Thyroid gland (tissue), 4 donors: Measurements from ENCODE around the gene PDZRN3. TPM values are rescaled to one million over a fixed set of nuclear protein-coding genes. Genes with fewer than 3 reads are reported as not detected.

Experiments
- DNase-seq, 2 donors: peaks; one replicate each; pipeline ENCODE4 v3.0.0-alpha.2; 2019
- H3K27ac ChIP-seq, 3 donors: fragments of 200-600 bp; sonication (generic); 1 replicate in 2 of 3; 2 replicates in 1 of 3; pipeline ENCODE4 v1.5.1; 2016 to 2019; ENCODE audit warnings: mild to moderate bottlenecking in 1 of 3, moderate library complexity in 1 of 3
- H3K27me3 ChIP-seq: fragments of 200-600 bp; sonication (generic); one replicate; pipeline ENCODE4 v1.5.1; 2019
- H3K36me3 ChIP-seq, 2 donors: fragments of 200-600 bp; sonication (generic); one replicate each; pipeline ENCODE4 v1.5.1; 2016 to 2019
- H3K4me1 ChIP-seq, 2 donors: fragments of 200-600 bp; sonication (generic); one replicate each; pipeline ENCODE4 v1.5.1; 2017 to 2019
- H3K4me3 ChIP-seq, 3 donors: fragments of 200-600 bp; sonication (generic); replicated peaks in 1 of 3; 1 replicate in 2 of 3; 2 replicates in 1 of 3; pipeline ENCODE4 v1.5.1; 2016; ENCODE audit warnings: mild to moderate bottlenecking in 1 of 3
- H3K9me3 ChIP-seq: fragments of 200-600 bp; sonication (generic); one replicate; pipeline ENCODE4 v1.5.1; 2017
- CTCF ChIP-seq, 6 experiments: fragments of 200-600 bp in 3 of 6; fragments of 450-650 bp in 3 of 6; sonication (generic) in 3 of 6; IDR thresholded peaks; one replicate each; pipeline ENCODE4 v1.5.1; 2016 to 2019; ENCODE audit warnings: antibody characterized with exemption in 6 of 6, mild to moderate bottlenecking in 2 of 6, inconsistent platforms in 1 of 6, moderate library complexity in 1 of 6
- POLR2A ChIP-seq, 2 donors: fragments of 450-650 bp; IDR thresholded peaks; one replicate each; pipeline ENCODE4 v1.6.1; 2017; ENCODE audit warnings: antibody characterized with exemption in 2 of 2, mild to moderate bottlenecking in 2 of 2, moderate library complexity in 1 of 2
- WGBS, 2 donors: methylation state at CpG; one replicate each; pipeline ENCODE4 v1.1.5; 2017; 5-methylcytosine and 5-hydroxymethylcytosine counted together
- intact Hi-C: fragments of 100-400 bp; cut with DNase I; formaldehyde crosslinking; loops from one replicate; pipeline ENCODE4 v1.15.1; 2023
- total RNA-seq, 4 donors: library from RNA; depleted of rRNA; stranded (reverse); fragments of >200 nt; gene quantifications; one replicate each; pipeline ENCODE4 v1.2.3, GENCODE V29; 2016

PDZRN3 gene
- total RNA-seq, 4 donors from 2014 or later: 4.4 to 8.3 (median 6.0) TPM

- no peaks in the 10 kb centered on the region for H3K4me1 ChIP-seq
- no peak overlapping the region for H3K27ac ChIP-seq
- intact Hi-C loops: no loop called here
These were observed 6.3 kb downstream of the PDZRN3 start for GRCh38 chr3:73618461-73618860.

DNA sequence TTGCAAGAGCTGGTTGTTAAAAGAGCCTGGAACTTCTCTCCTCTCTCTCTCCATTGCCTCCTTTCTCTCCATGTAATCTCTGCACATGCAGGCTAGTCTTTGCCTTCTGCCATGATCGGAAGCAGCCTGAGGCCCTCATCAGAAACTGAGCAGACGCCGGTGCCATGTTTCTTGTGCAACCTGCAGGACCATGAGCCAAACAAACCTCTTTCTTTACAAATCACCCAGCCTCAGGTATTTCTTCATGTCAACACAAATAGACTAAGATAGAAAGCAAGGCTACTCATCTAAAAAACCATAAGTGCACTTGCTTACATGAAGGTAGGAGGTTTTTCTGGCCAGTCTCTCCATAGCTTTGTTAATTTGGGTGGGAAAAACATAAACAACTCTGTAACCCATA, 8.7 kb downstream of the PDZRN3 start:
- Histone ChIP-seq H3K27ac (no peak overlapping the region), H3K4me3 (no peak overlapping the region), H3K36me3 (no peaks in the 10 kb centered on the region), H3K4me1 (no peaks in the 10 kb centered on the region), H3K27me3 (no peaks in the 10 kb centered on the region), H3K9me3 (no peaks in the 10 kb centered on the region)
- intact Hi-C loops: no loop called here
- no peak for DNase-seq
- TF ChIP-seq POLR2A (IDR thresholded peaks at IDR 0.05): no peak
- no peak for TF ChIP-seq CTCF (IDR thresholded peaks at IDR 0.05)
- 94 to 96% methylated on average over 3 of the region's 3 CpGs for WGBS, 2 donors

More at GRCh38 chr3:73618461-73618860, 6.3 kb downstream of the PDZRN3 start:
- Histone ChIP-seq H3K27me3 (no peaks in the 10 kb centered on the region), H3K4me3 (no peak overlapping the region), H3K9me3 (no peaks in the 10 kb centered on the region), H3K36me3 (no peaks in the 10 kb centered on the region)
- whole genome bisulfite sequencing, 2 donors: 67 to 72% methylated on average over 2 of the region's 2 CpGs
- DNase-seq: no peak
- TF ChIP-seq POLR2A (IDR thresholded peaks at IDR 0.05) (no peak), CTCF (IDR thresholded peaks at IDR 0.05) (no peak)

DNA sequence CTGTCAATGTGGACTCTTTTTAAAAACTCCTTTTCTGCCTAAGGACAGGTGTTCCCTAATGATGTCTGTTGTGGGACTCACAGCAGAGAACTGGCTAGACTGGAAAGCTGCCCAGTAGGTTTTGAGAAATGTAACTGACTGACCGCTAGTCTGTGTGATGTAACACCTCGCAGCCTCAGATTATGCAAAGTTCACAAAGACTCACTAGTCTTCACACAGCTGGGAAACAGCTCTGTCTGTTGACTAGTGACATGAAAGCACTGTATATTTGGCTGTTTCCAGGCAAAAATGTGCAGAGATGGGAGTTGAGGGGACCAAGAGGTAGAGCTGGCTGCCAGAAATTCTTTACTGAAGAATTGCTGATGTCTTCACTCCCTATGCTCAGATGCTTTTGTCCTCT, 10.3 kb downstream of the PDZRN3 start:
- no peak for TF ChIP-seq POLR2A (IDR thresholded peaks at IDR 0.05)
- no peak for TF ChIP-seq CTCF (IDR thresholded peaks at IDR 0.05)
- H3K36me3 ChIP-seq: no peaks in the 10 kb centered on the region
- H3K27ac ChIP-seq: no peak overlapping the region
- no peaks in the 10 kb centered on the region for H3K27me3 ChIP-seq
- no peaks in the 10 kb centered on the region for H3K9me3 ChIP-seq
- intact Hi-C loops: no loop called here
- H3K4me1 ChIP-seq: no peaks in the 10 kb centered on the region
- 72 to 93% methylated on average over 2 of the region's 2 CpGs for WGBS, 2 donors
- DNase-seq: no peak
- no peak overlapping the region for H3K4me3 ChIP-seq

DNA sequence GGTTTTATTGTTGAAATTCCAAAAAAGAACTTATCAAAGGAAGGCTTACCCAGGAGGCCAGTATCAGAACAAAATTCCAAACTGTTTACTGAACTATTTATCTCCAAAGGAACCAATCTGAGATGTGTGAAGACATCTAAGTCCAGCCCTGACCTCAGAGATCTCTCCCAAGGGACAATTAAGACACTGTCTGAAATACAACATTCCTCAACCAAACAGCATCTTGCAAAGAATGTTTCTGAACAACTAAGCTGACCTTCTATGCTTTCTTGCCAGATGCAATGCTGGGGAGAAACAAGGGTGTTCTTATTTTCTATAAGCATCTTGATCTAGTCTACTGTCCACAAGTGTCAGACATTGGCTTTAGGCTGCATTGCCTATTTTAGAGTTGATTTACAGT, 13.6 kb downstream of the PDZRN3 start:
- H3K4me3 ChIP-seq: no peak overlapping the region
- DNase-seq: no peak
- intact Hi-C loops: no loop called here
- no peak overlapping the region for H3K27ac ChIP-seq
- TF ChIP-seq POLR2A (IDR thresholded peaks at IDR 0.05) (no peak), CTCF (IDR thresholded peaks at IDR 0.05) (no peak)
- no peaks in the 10 kb centered on the region for H3K9me3 ChIP-seq
- H3K27me3 ChIP-seq: no peaks in the 10 kb centered on the region
- H3K36me3 ChIP-seq: no peaks in the 10 kb centered on the region
- no peaks in the 10 kb centered on the region for H3K4me1 ChIP-seq

- no peaks in the 10 kb centered on the region for H3K27me3 ChIP-seq
- no peak overlapping the region for H3K27ac ChIP-seq
- no peaks in the 10 kb centered on the region for H3K9me3 ChIP-seq
- H3K4me3 ChIP-seq: no peak overlapping the region
- 81 to 82% methylated on average over 1 of the region's 1 CpG for WGBS, 2 donors
- intact Hi-C loops: no loop called here
- DNase-seq: no peak
- H3K36me3 ChIP-seq: no peaks in the 10 kb centered on the region
- no peaks in the 10 kb centered on the region for H3K4me1 ChIP-seq
- TF ChIP-seq CTCF (IDR thresholded peaks at IDR 0.05) (no peak), POLR2A (IDR thresholded peaks at IDR 0.05) (no peak)
These were observed 14.2 kb downstream of the PDZRN3 start for GRCh38 chr3:73610493-73610892.
